Memory B cell (primary cell): ENCODE results near the gene TFB1M.
A peak's percentile ranks its signal among the peaks of the same experiment; 100 is the strongest.

Source experiments
- ATAC-seq: fragments of 150-1000 bp; cut with Tn5 transposase; 2 replicates; pipeline ENCODE4 v1.10.0; 2021; ENCODE audit warnings: low read depth, mild to moderate bottlenecking, moderate library complexity
- DNase-seq, 2 donors: peaks; one replicate each; pipeline ENCODE4 v3.0.0; 2022; ENCODE audit warnings: low spot score in 2 of 2
- H3K27ac Mint-ChIP-seq: one replicate; pipeline ENCODE4 v1.8.0; 2022; ENCODE audit warnings: mild to moderate bottlenecking, moderate library complexity, mixed read lengths
- H3K27me3 Mint-ChIP-seq: one replicate; pipeline ENCODE4 v1.8.0; 2022; ENCODE audit warnings: mixed read lengths
- H3K36me3 Mint-ChIP-seq: one replicate; pipeline ENCODE4 v1.8.0; 2022; ENCODE audit warnings: mild to moderate bottlenecking, mixed read lengths
- H3K4me1 Mint-ChIP-seq: one replicate; pipeline ENCODE4 v1.8.0; 2022; ENCODE audit warnings: mixed read lengths
- H3K4me3 Mint-ChIP-seq: one replicate; pipeline ENCODE4 v1.8.0; 2022; ENCODE audit warnings: mild to moderate bottlenecking, moderate library complexity, mixed read lengths
- H3K9me3 Mint-ChIP-seq: one replicate; pipeline ENCODE4 v1.8.0; 2022; ENCODE audit warnings: mixed read lengths

The TFB1M gene

GRCh38 chr6:155257796-155258195 is 56.5 kb downstream of the TFB1M start:
- H3K4me3 Mint-ChIP-seq: no peak overlapping the region
- peaks cover 14% of the 10 kb centered on the region for H3K36me3 Mint-ChIP-seq
- no peak overlapping the region for H3K27ac Mint-ChIP-seq
- H3K9me3 Mint-ChIP-seq: no peaks in the 10 kb centered on the region
- H3K27me3 Mint-ChIP-seq: no peaks in the 10 kb centered on the region
- no peak for DNase-seq
- H3K4me1 Mint-ChIP-seq: peaks cover 7% of the 10 kb centered on the region
- ATAC-seq: no peak

GRCh38 chr6:155256122-155256795 is 58.0 kb downstream of the TFB1M start:
- Mint-ChIP-seq H3K4me1 (no peaks in the 10 kb centered on the region), H3K27ac (no peak overlapping the region), H3K4me3 (no peak overlapping the region), H3K27me3 (no peaks in the 10 kb centered on the region), H3K36me3 (peaks cover 13% of the 10 kb centered on the region), H3K9me3 (no peaks in the 10 kb centered on the region)
- ATAC-seq: no peak
- no peak for DNase-seq

DNA sequence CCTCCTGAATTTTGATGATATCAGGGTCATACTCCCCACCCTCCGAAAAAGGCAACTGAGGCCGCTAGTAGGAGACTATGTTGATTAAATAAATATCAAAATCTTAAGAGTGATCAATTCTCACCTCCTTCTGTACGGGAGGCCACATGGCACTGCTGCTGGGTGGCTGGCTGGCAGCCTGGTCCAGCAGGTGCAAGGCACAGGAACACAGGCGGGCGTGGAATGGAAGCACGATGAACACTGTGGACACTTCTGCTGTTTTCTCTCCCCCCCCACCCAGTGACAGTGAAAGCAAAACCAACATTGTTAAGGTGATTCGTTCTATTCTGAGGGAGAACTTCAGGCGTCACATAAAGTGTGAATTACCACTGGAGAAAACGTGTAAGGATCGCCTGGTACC is 60.1 kb downstream of the TFB1M start:
- peak overlapping the region; percentile 20 for H3K27ac Mint-ChIP-seq
- no peaks in the 10 kb centered on the region for H3K9me3 Mint-ChIP-seq
- no peaks in the 10 kb centered on the region for H3K27me3 Mint-ChIP-seq
- DNase-seq (no peak), ATAC-seq (no peak)
- H3K36me3 Mint-ChIP-seq: peaks cover 13% of the 10 kb centered on the region
- no peaks in the 10 kb centered on the region for H3K4me1 Mint-ChIP-seq
- no peak overlapping the region for H3K4me3 Mint-ChIP-seq

- DNase-seq (no peak), ATAC-seq (no peak)
- Mint-ChIP-seq H3K9me3 (no peaks in the 10 kb centered on the region), H3K36me3 (peaks cover 13% of the 10 kb centered on the region), H3K27me3 (no peaks in the 10 kb centered on the region), H3K4me3 (no peak overlapping the region), H3K27ac (no peak overlapping the region), H3K4me1 (peaks cover 3% of the 10 kb centered on the region)
These were observed 60.9 kb downstream of the TFB1M start for GRCh38 chr6:155253337-155253736.

DNA sequence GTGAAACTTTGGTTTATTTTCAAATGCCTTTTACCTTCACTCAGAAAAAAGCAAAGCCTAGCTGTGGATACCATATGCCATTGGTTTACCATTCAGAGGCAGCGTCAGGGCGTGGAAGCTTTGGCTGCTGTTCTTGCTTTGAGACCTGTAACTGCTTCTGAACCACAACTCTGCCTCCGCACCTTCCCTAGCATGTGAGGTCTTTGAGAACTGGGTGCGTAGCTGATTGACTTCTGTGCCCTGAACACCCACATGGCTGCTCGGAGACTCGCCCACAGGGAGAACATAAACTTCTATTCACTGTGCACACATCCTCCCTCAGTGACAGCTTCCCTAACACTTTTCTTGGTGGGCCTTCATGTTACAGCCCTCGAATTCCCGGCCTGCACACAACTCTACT is 61.7 kb downstream of the TFB1M start:
- peaks cover 10% of the 10 kb centered on the region for H3K36me3 Mint-ChIP-seq

DNA sequence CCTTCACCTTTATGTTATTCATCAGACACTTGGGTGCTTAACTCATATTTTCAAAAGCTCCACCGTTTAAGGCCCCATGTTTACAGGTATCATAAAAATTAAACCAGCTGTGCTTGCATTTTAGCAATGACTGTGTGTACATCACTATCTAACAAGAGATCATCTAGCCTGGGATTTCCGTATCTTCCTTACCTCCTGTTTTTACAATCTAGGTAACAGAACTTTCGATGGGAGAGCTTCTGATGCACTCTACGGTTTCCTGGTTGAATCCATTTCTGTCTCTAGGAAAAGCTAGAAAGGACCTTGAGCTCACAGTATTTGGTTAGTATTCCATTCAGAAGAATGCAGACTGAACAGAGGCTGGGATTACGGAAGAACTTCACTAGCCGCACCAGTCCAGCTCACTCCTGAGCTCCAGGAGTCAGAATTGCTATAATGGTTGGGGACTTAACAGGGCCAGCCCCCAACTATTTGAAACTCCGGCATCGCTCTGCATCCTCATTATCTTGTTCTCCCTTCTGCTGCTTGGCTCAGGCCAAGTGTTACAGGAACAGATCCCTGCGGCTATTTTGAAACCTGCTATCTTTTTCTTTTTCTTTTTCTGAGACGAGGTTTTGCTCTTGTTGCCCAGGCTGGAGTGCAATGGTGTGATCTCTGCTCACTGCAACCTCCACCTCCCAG is 63.4 kb downstream of the TFB1M start:
- DNase-seq (no peak), ATAC-seq (no peak)
- Mint-ChIP-seq H3K9me3 (no peaks in the 10 kb centered on the region), H3K27ac (peak overlapping the region; percentile 55), H3K36me3 (peaks cover 8% of the 10 kb centered on the region), H3K27me3 (no peaks in the 10 kb centered on the region), H3K4me3 (no peak overlapping the region), H3K4me1 (peaks cover 5% of the 10 kb centered on the region)

More for the DNA sequence above, 61.7 kb downstream of the TFB1M start:
- Mint-ChIP-seq H3K4me1 (peaks cover 5% of the 10 kb centered on the region), H3K9me3 (no peaks in the 10 kb centered on the region), H3K27ac (no peak overlapping the region), H3K4me3 (no peak overlapping the region), H3K27me3 (no peaks in the 10 kb centered on the region)
- ATAC-seq: no peak
- no peak for DNase-seq

DNA sequence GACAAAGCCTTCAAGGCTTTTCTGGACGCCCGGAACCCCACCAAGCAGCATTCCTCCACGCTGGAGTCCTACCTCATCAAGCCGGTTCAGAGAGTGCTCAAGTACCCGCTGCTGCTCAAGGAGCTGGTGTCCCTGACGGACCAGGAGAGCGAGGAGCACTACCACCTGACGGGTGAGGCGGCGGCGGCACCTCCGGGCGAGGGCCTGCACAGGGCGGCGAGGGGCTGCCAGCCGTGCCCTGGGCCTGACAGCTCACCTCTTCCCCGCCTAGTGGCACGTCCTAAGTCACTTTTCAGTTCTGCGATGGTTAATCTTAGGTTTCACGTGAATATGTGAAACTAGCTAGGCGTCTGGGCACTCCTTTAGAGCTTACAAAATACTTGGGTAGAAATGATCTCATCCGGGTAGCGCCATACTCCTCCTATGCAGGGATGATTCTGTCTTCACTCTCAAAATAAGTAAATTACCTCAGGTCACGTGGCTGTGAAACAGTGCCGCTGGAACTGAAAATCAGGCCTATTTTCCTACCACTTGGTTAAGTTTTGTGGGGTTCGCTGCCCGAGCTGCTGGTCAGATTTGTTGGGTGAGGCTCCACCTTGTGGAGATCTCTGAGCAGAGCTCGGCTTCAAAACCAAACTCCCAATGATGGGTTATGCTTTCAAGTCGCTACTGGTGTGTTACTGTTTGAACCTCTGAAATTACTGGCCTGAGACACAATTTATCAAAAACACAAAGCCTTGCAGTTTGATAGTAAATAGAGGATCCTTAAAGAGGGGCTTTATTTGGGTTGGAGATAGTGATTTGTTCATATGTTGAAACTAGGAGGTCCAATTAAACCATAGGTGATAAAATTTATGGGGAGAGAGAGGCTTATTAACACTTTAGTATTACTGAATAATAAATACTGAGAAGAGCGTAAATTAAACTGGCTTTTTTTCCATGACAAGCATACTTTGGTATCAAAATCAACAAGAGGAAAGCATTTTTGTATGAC is 66.0 kb downstream of the TFB1M start:
- Mint-ChIP-seq H3K27ac (peak overlapping the region; percentile 71), H3K9me3 (no peaks in the 10 kb centered on the region), H3K4me3 (peak overlapping the region; percentile 38), H3K27me3 (no peaks in the 10 kb centered on the region), H3K4me1 (peaks cover 5% of the 10 kb centered on the region), H3K36me3 (peaks cover 2% of the 10 kb centered on the region)
- peak; percentile 88 for ATAC-seq
- peak; percentile 26 to 39 for DNase-seq

GRCh38 chr6:155247618-155248007 is 66.7 kb downstream of the TFB1M start:
- no peak overlapping the region for H3K4me3 Mint-ChIP-seq
- H3K4me1 Mint-ChIP-seq: peaks cover 5% of the 10 kb centered on the region
- peaks cover under 1% of the 10 kb centered on the region for H3K36me3 Mint-ChIP-seq
- H3K27ac Mint-ChIP-seq: no peak overlapping the region
- DNase-seq: no peak
- no peaks in the 10 kb centered on the region for H3K27me3 Mint-ChIP-seq
- no peak for ATAC-seq
- H3K9me3 Mint-ChIP-seq: no peaks in the 10 kb centered on the region

GRCh38 chr6:155246825-155247224 is 67.5 kb downstream of the TFB1M start:
- no peak overlapping the region for H3K4me3 Mint-ChIP-seq
- peaks cover 5% of the 10 kb centered on the region for H3K4me1 Mint-ChIP-seq
- no peaks in the 10 kb centered on the region for H3K36me3 Mint-ChIP-seq
- no peak for DNase-seq
- H3K27ac Mint-ChIP-seq: no peak overlapping the region
- H3K27me3 Mint-ChIP-seq: no peaks in the 10 kb centered on the region
- no peak for ATAC-seq
- no peaks in the 10 kb centered on the region for H3K9me3 Mint-ChIP-seq

GRCh38 chr6:155245831-155246230 is 68.5 kb downstream of the TFB1M start:
- Mint-ChIP-seq H3K4me1 (peaks cover 5% of the 10 kb centered on the region), H3K9me3 (no peaks in the 10 kb centered on the region), H3K4me3 (no peak overlapping the region), H3K27ac (no peak overlapping the region), H3K27me3 (no peaks in the 10 kb centered on the region), H3K36me3 (no peaks in the 10 kb centered on the region)
- DNase-seq (no peak), ATAC-seq (no peak)

GRCh38 chr6:155245193-155245592 is 69.1 kb downstream of the TFB1M start:
- no peak overlapping the region for H3K27ac Mint-ChIP-seq
- H3K36me3 Mint-ChIP-seq: no peaks in the 10 kb centered on the region
- no peaks in the 10 kb centered on the region for H3K9me3 Mint-ChIP-seq
- peaks cover 5% of the 10 kb centered on the region for H3K4me1 Mint-ChIP-seq
- DNase-seq (no peak), ATAC-seq (no peak)
- no peaks in the 10 kb centered on the region for H3K27me3 Mint-ChIP-seq
- H3K4me3 Mint-ChIP-seq: no peak overlapping the region

GRCh38 chr6:155244434-155244833 is 69.8 kb downstream of the TFB1M start:
- DNase-seq: no peak
- peaks cover 5% of the 10 kb centered on the region for H3K4me1 Mint-ChIP-seq
- H3K27ac Mint-ChIP-seq: peak overlapping the region; percentile 6
- no peak for ATAC-seq
- no peaks in the 10 kb centered on the region for H3K9me3 Mint-ChIP-seq
- no peaks in the 10 kb centered on the region for H3K36me3 Mint-ChIP-seq
- H3K27me3 Mint-ChIP-seq: no peaks in the 10 kb centered on the region
- H3K4me3 Mint-ChIP-seq: no peak overlapping the region

DNA sequence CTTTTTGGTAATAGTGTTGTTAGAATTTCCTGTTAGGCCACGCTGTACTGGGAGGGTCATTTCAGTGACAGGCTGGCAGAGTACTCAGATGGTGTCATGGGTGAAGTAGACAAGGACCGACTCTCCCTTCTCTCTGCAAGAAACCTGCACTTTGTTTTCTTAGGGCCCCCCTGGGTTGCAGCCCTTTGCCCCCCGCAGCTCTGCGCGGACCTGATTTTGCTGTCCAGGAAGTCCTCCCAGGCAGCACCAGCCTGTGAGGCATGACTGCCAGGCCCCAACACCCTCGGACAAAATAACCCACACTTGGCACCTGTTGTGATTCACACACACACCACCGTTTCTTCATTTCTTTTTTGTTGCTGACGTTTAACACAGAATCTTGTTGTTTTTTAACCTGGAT is 72.3 kb downstream of the TFB1M start:
- peaks cover 9% of the 10 kb centered on the region for H3K36me3 Mint-ChIP-seq
- H3K9me3 Mint-ChIP-seq: peaks cover 3% of the 10 kb centered on the region
- no peaks in the 10 kb centered on the region for H3K27me3 Mint-ChIP-seq
- no peak overlapping the region for H3K4me3 Mint-ChIP-seq
- ATAC-seq (no peak), DNase-seq (no peak)
- peak overlapping the region; percentile 15 for H3K27ac Mint-ChIP-seq
- no peaks in the 10 kb centered on the region for H3K4me1 Mint-ChIP-seq
